H1 (cell line): ENCODE data around the gene SNX25. TPM values are rescaled to one million over a fixed set of nuclear protein-coding genes. Genes with fewer than 3 reads are reported as not detected.

ENCODE experiments used
- CTCF ChIA-PET: fragments of 300-600 bp; sonication (Branson Sonifier 250); formaldehyde crosslinking; loops from one replicate; lab custom pipeline; 2021; ENCODE audit not compliant: partially characterized antibody; lab: Charles Lee
- POLR2A ChIA-PET: fragments of 300-600 bp; sonication (Branson Sonifier 250); formaldehyde crosslinking; loops from one replicate; lab custom pipeline; 2021; ENCODE audit warnings: inconsistent platforms; ENCODE audit not compliant: partially characterized antibody; lab: Charles Lee
- DNase-seq, 2 experiments: peaks; one replicate each; pipeline versions ENCODE4 v3.0.0 to v3.0.0-alpha.2; 2010 to 2022; ENCODE audit warnings: low spot score in 2 of 2, low read depth in 1 of 2, mixed read lengths in 1 of 2
- FAIRE-seq: peaks from 2 replicates; lab custom pipeline; 2011; peaks lifted over from hg19 to GRCh38; lab: Jason Lieb, UNC
- H2AFZ ChIP-seq: 2 replicates; pipeline ENCODE4 v1.8.1; 2012; ENCODE audit warnings: low read length, inconsistent platforms
- H2AK5ac ChIP-seq: 2 replicates; pipeline ENCODE4 v1.6.1; 2013; ENCODE audit warnings: low read depth, low read length
- H2BK120ac ChIP-seq: replicated peaks from 2 replicates; pipeline ENCODE3; 2013; ENCODE audit warnings: low read depth, low read length, inconsistent platforms
- H2BK12ac ChIP-seq: 2 replicates; pipeline ENCODE4 v1.6.1; 2013; ENCODE audit warnings: low read depth, low read length
- H2BK15ac ChIP-seq: 2 replicates; pipeline ENCODE4 v1.6.1; 2013; ENCODE audit warnings: low read length
- H2BK20ac ChIP-seq: 2 replicates; pipeline ENCODE4 v1.6.1; 2013; ENCODE audit warnings: low read length
- H2BK5ac ChIP-seq: 2 replicates; pipeline ENCODE4 v1.6.1; 2013; ENCODE audit warnings: low read depth, low read length
- H3K14ac ChIP-seq: 2 replicates; pipeline ENCODE4 v1.6.1; 2013; ENCODE audit warnings: inconsistent platforms; ENCODE audit not compliant: insufficient read length
- H3K18ac ChIP-seq: 2 replicates; pipeline ENCODE4 v1.6.1; 2013; ENCODE audit warnings: low read length; ENCODE audit errors: extremely low read depth
- H3K23ac ChIP-seq: 2 replicates; pipeline ENCODE4 v1.6.1; 2013; ENCODE audit warnings: inconsistent platforms; ENCODE audit not compliant: insufficient read length
- H3K23me2 ChIP-seq: 2 replicates; pipeline ENCODE4 v1.6.1; 2013; ENCODE audit warnings: low read depth, low read length
- H3K27ac ChIP-seq: 2 replicates; pipeline ENCODE4 v1.6.1; 2011; ENCODE audit warnings: low read depth, low read length, inconsistent platforms
- H3K27me3 ChIP-seq, 4 experiments: replicated peaks in 1 of 4; 1 replicate in 1 of 4; 2 replicates in 3 of 4; pipeline versions ENCODE4 v1.6.1 to v1.8.1; 2011 to 2013; ENCODE audit warnings: low read length in 3 of 4, mild to moderate bottlenecking in 3 of 4, inconsistent platforms in 2 of 4, mixed read lengths in 2 of 4, moderate library complexity in 1 of 4; ENCODE audit not compliant: control insufficient read depth in 3 of 4, insufficient read depth in 3 of 4; ENCODE audit errors: extremely low read depth in 1 of 4
- H3K36me3 ChIP-seq, 4 experiments: 2 replicates each; pipeline versions ENCODE4 v1.6.1 to v1.8.1; 2011 to 2013; ENCODE audit warnings: mild to moderate bottlenecking in 4 of 4, low read length in 3 of 4, moderate library complexity in 2 of 4, control low read depth in 1 of 4, inconsistent platforms in 1 of 4; ENCODE audit not compliant: insufficient read depth in 4 of 4, control insufficient read depth in 2 of 4
- H3K4ac ChIP-seq: replicated peaks from 2 replicates; pipeline ENCODE3; 2013; ENCODE audit warnings: low read length, low read depth, mixed read lengths, inconsistent platforms; ENCODE audit not compliant: insufficient read length
- H3K4me1 ChIP-seq, 4 experiments: replicated peaks in 1 of 4; 1 replicate in 1 of 4; 2 replicates in 3 of 4; pipeline versions ENCODE4 v1.6.1 to v1.8.1; 2011 to 2013; ENCODE audit warnings: low read length in 3 of 4, inconsistent platforms in 2 of 4, mixed read lengths in 1 of 4; ENCODE audit not compliant: insufficient read depth in 4 of 4, control insufficient read depth in 3 of 4
- H3K4me2 ChIP-seq, 2 experiments: 2 replicates each; pipeline versions ENCODE4 v1.6.1 to v1.8.1; 2011 to 2013; ENCODE audit warnings: low read depth in 2 of 2, low read length in 2 of 2, control low read depth in 1 of 2, inconsistent platforms in 1 of 2, mild to moderate bottlenecking in 1 of 2; ENCODE audit not compliant: insufficient read depth in 1 of 2
- H3K4me3 ChIP-seq, 4 experiments: fragments of 200-600, 300-600 bp in 1 of 4; sonication (generic), shearing (Covaris generic), sonication (Bioruptor Twin) in 1 of 4; 2 replicates each; pipeline versions ENCODE4 v1.5.1 to v1.8.1; 2011 to 2016; ENCODE audit warnings: low read length in 4 of 4, low read depth in 3 of 4, control low read depth in 2 of 4, inconsistent platforms in 2 of 4, mild to moderate bottlenecking in 2 of 4, mixed read lengths in 1 of 4, moderate library complexity in 1 of 4; ENCODE audit not compliant: insufficient read depth in 2 of 4; ENCODE audit errors: extremely low read depth in 1 of 4
- H3K56ac ChIP-seq: replicated peaks from 2 replicates; pipeline ENCODE3; 2013; ENCODE audit warnings: low read depth, mild to moderate bottlenecking, mixed read lengths, low read length, inconsistent platforms; ENCODE audit not compliant: insufficient read length
- H3K79me1 ChIP-seq: 2 replicates; pipeline ENCODE4 v1.6.1; 2013; ENCODE audit warnings: low read depth, low read length, control low read depth
- H3K79me2 ChIP-seq, 2 experiments: 2 replicates each; pipeline versions ENCODE4 v1.6.1 to v1.8.1; 2012 to 2013; ENCODE audit warnings: low read length in 2 of 2, mild to moderate bottlenecking in 2 of 2, inconsistent platforms in 1 of 2; ENCODE audit not compliant: insufficient read depth in 2 of 2, control insufficient read depth in 1 of 2
- H3K9ac ChIP-seq, 4 experiments: replicated peaks in 1 of 4; 1 replicate in 1 of 4; 2 replicates in 3 of 4; pipeline versions ENCODE4 v1.6.1 to v1.8.1; 2011 to 2013; ENCODE audit warnings: low read depth in 3 of 4, low read length in 3 of 4, control low read depth in 2 of 4, mild to moderate bottlenecking in 2 of 4, moderate library complexity in 2 of 4, inconsistent platforms in 1 of 4; ENCODE audit errors: extremely low read depth in 1 of 4
- H3K9me3 ChIP-seq, 2 experiments: 2 replicates each; pipeline versions ENCODE4 v1.6.1 to v1.8.1; 2012 to 2013; ENCODE audit warnings: mild to moderate bottlenecking in 2 of 2, moderate library complexity in 2 of 2, control low read depth in 1 of 2, inconsistent platforms in 1 of 2, low read depth in 1 of 2, low read length in 1 of 2, mixed read lengths in 1 of 2; ENCODE audit not compliant: insufficient read depth in 2 of 2
- H4K20me1 ChIP-seq, 2 experiments: replicated peaks in 1 of 2; 2 replicates each; pipeline versions ENCODE3 to v1.8.1; 2011 to 2013; ENCODE audit warnings: inconsistent platforms in 2 of 2, low read length in 2 of 2, mild to moderate bottlenecking in 1 of 2; ENCODE audit not compliant: insufficient read depth in 2 of 2, control insufficient read depth in 1 of 2
- H4K5ac ChIP-seq: 2 replicates; pipeline ENCODE4 v1.6.1; 2013; ENCODE audit warnings: low read length, low read depth, mixed read lengths, inconsistent platforms; ENCODE audit not compliant: insufficient read length
- H4K8ac ChIP-seq: 2 replicates; pipeline ENCODE4 v1.8.0; 2013; ENCODE audit warnings: mild to moderate bottlenecking, moderate library complexity, low read length, inconsistent platforms; ENCODE audit not compliant: insufficient read depth; ENCODE audit errors: extremely low read depth
- H4K91ac ChIP-seq: replicated peaks from 2 replicates; pipeline ENCODE3; 2013; ENCODE audit warnings: low read length, mixed read lengths, inconsistent platforms; ENCODE audit not compliant: insufficient read length
- EP300 ChIP-seq, 2 experiments: IDR thresholded peaks; 1 replicate in 1 of 2; 2 replicates in 1 of 2; pipeline ENCODE4 v1.6.1; 2011 to 2012; ENCODE audit warnings: low read depth in 2 of 2, low read length in 2 of 2, mild to moderate bottlenecking in 2 of 2, borderline replicate concordance in 1 of 2, inconsistent platforms in 1 of 2, moderate library complexity in 1 of 2
- HDAC6 ChIP-seq: IDR thresholded peaks from one replicate; pipeline ENCODE4 v1.7.1; 2012; ENCODE audit warnings: low read depth, mild to moderate bottlenecking, inconsistent platforms, low read length, moderate library complexity
- NANOG ChIP-seq: IDR thresholded peaks from 2 replicates; pipeline ENCODE4 v1.6.1; 2011; ENCODE audit warnings: low read length, low read depth, mild to moderate bottlenecking, inconsistent platforms; ENCODE audit not compliant: insufficient read depth, poor library complexity, severe bottlenecking
- RBBP5 ChIP-seq: IDR thresholded peaks from 2 replicates; pipeline ENCODE4 v1.7.1; 2012; ENCODE audit warnings: low read depth, mild to moderate bottlenecking, inconsistent platforms, low read length, moderate library complexity, borderline replicate concordance
- RNF2 ChIP-seq: fragments of 200-900, 300-1000 bp; sonication (generic); IDR thresholded peaks from 2 replicates; pipeline ENCODE4 v1.7.1; 2016; ENCODE audit warnings: borderline replicate concordance, low read depth, mild to moderate bottlenecking, antibody characterized with exemption, low read length; ENCODE audit not compliant: poor library complexity, severe bottlenecking; ENCODE audit errors: missing control alignments
- SP1 ChIP-seq: IDR thresholded peaks from 2 replicates; pipeline ENCODE4 v1.6.1; 2011; ENCODE audit warnings: low read depth, low read length
- SP2 ChIP-seq: IDR thresholded peaks from 2 replicates; pipeline ENCODE4 v1.6.1; 2012; ENCODE audit warnings: mild to moderate bottlenecking, low read length, inconsistent platforms
- TEAD4 ChIP-seq: IDR thresholded peaks from 2 replicates; pipeline ENCODE4 v1.6.1; 2012; ENCODE audit warnings: low read depth, low read length, inconsistent platforms, mixed read lengths
- polyA plus RNA-seq, 7 experiments: library from polyadenylated mRNA; depleted of rRNA in 3 of 7; stranded (reverse) in 5 of 7; unstranded in 2 of 7; fragments of >200 nt in 5 of 7; fragments of 200-250 nt in 2 of 7; gene quantifications; 1 replicate in 5 of 7; 2 replicates in 1 of 7; 4 replicates in 1 of 7; pipeline versions ENCODE4 v1.2.1 to v1.2.3, GENCODE V29; 2011 to 2013; ENCODE audit warnings: missing spikeins in 2 of 7, mixed read lengths in 2 of 7
- total RNA-seq: library from RNA; stranded (reverse); fragmentation: NEBNext Ultra II Directional; extraction: Animal tissue kit (Norgen Biotek cat#: 25700); gene quantifications from 2 replicates; pipeline ENCODE4 v1.2.1, GENCODE V29; 2021

SNX25 gene
- total and polyA plus RNA-seq, 2 of the 8 experiments (the other 6 are each of a cell fraction or from before 2014, with no cell fraction given): 5.4 to 19.9 TPM

DNA sequence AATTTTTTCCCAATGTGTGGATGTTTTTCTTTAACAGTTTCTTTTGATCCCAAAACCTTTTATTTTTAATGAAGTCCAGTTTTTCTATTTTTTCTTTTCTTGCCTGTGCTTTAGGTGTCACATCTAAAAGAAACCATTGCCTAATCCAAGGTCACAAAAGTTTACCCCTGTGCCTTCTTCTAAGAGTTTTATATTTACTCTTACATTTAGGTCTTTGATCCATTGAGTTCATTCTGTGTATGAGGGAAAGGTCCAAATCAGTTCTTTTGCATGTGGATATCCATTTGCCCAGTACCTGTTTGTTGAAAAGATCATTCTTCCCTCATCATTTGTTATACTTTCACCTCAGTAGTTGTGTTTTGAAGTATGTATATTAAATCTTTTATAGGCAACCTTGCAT, 173.4 kb downstream of the SNX25 start:
- Histone ChIP-seq H2AFZ (no peak overlapping the region), H3K14ac (no peak overlapping the region), H3K23me2 (no peaks in the 10 kb centered on the region; the same call in 1 of the 2 replicates), H3K4me3 (no peak overlapping the region), H3K27ac (no peak overlapping the region), H3K18ac (no peak overlapping the region), H3K36me3 (peaks cover 0 to 4% (median 0%) of the 10 kb centered on the region in 4 experiments; a peak in 1 of 8 replicates), H4K8ac (no peak overlapping the region), H3K4me2 (no peak overlapping the region), H2BK120ac (no peak overlapping the region), H3K27me3 (no peaks in the 10 kb centered on the region), H2BK20ac (no peak overlapping the region), H3K56ac (no peak overlapping the region), H3K79me1 (no peaks in the 10 kb centered on the region), H4K5ac (no peak overlapping the region), H3K23ac (no peak overlapping the region), H2BK15ac (no peak overlapping the region), H4K20me1 (no peaks in the 10 kb centered on the region), H4K91ac (no peak overlapping the region), H3K79me2 (no peaks in the 10 kb centered on the region), H2BK12ac (no peak overlapping the region), H2AK5ac (no peak overlapping the region), H3K4ac (no peak overlapping the region), H2BK5ac (no peak overlapping the region), H3K9me3 (peaks cover 0 to 7% of the 10 kb centered on the region in 2 experiments; a peak in 1 of 4 replicates), H3K9ac (no peak overlapping the region), H3K4me1 (peaks cover 0 to 3% (median 0%) of the 10 kb centered on the region in 4 experiments; a peak in 1 of 7 replicates)
- no peak for DNase-seq
- ChIA-PET POLR2A (no interaction called here), CTCF (no interaction called here)
- FAIRE-seq: no peak
- TF ChIP-seq NANOG (no peak), SP2 (no peak), SP1 (no peak), RNF2 (no peak), HDAC6 (no peak), TEAD4 (no peak), RBBP5 (no peak), EP300 (IDR thresholded peaks at IDR 0.05; ENCODE audit: borderline replicate concordance in 1 of 2, low read depth in 2 of 2, low read length in 2 of 2) (no peak)
